ENCODE data around the gene LAMC3. TPM values are rescaled to one million over a fixed set of nuclear protein-coding genes. Genes with fewer than 3 reads are reported as not detected.

The LAMC3 gene
- total RNA-seq, 1 experiment from 2014 or later, result 4.6 TPM

DNA sequence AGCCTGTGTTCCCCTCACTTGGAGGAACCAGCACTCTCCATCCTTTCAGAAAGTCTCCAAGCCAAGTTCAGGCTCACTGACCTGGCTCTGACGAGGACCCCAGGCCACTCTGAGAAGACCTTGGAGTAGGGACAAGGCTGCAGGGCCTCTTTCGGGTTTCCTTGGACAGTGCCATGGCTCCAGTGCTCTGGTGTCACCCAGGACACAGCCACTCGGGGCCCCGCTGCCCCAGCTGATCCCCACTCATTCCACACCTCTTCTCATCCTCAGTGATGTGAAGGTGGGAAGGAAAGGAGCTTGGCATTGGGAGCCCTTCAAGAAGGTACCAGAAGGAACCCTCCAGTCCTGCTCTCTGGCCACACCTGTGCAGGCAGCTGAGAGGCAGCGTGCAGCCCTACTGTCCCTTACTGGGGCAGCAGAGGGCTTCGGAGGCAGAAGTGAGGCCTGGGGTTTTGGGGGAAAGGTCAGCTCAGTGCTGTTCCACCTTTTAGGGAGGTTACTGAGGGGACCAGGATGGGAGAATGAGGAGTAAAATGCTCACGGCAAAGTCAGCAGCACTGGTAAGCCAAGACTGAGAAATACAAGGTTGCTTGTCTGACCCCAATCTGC, 111.8 kb downstream of the LAMC3 start:
- Histone ChIP-seq H4K20me1 (ENCODE audit: low read length) (no peaks in the 10 kb centered on the region), H3K27ac (ENCODE audit: low read length) (no peak overlapping the region), H3K36me3 (ENCODE audit: low read depth, low read length) (no peaks in the 10 kb centered on the region), H3K4me1 (ENCODE audit: insufficient read depth, low read length) (no peaks in the 10 kb centered on the region), H3K9me3 (ENCODE audit: low read length) (no peaks in the 10 kb centered on the region), H3K4me2 (ENCODE audit: low read length) (no peak overlapping the region), H3F3A (ENCODE audit: low read length, unreplicated experiment) (no peaks in the 10 kb centered on the region), H2AFZ (ENCODE audit: low read length) (no peak overlapping the region), H3K9me2 (replicated peaks; ENCODE audit: low read length) (no peaks in the 10 kb centered on the region), H3K4me3 (ENCODE audit: low read length) (no peak overlapping the region), H3K9ac (ENCODE audit: low read length) (no peak overlapping the region), H3K79me2 (ENCODE audit: low read length) (peaks cover 4% of the 10 kb centered on the region), H3K27me3 (ENCODE audit: low read length) (no peaks in the 10 kb centered on the region)
- ATAC-seq (no peak), DNase-seq (no peak)
- intact Hi-C loops (cut with micrococcal nuclease), result loop anchor here (10.0 kb wide), 1 partner anchor 66 kb away; no protein-coding TSS in a partner anchor
- POLR2A ChIA-PET (ENCODE audit: unreplicated experiment), result no interaction called here
- BruUV-seq (replicated peaks), result no TSS peak
- CTCF ChIA-PET, result no interaction called here
- TF ChIP-seq, protein P1, sequence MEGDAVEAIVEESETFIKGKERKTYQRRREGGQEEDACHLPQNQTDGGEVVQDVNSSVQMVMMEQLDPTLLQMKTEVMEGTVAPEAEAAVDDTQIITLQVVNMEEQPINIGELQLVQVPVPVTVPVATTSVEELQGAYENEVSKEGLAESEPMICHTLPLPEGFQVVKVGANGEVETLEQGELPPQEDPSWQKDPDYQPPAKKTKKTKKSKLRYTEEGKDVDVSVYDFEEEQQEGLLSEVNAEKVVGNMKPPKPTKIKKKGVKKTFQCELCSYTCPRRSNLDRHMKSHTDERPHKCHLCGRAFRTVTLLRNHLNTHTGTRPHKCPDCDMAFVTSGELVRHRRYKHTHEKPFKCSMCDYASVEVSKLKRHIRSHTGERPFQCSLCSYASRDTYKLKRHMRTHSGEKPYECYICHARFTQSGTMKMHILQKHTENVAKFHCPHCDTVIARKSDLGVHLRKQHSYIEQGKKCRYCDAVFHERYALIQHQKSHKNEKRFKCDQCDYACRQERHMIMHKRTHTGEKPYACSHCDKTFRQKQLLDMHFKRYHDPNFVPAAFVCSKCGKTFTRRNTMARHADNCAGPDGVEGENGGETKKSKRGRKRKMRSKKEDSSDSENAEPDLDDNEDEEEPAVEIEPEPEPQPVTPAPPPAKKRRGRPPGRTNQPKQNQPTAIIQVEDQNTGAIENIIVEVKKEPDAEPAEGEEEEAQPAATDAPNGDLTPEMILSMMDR (conservative IDR thresholded peaks at IDR 0.05; ENCODE audit: low read depth, low read length), result no peak
- TF ChIP-seq EZH2phosphoT487 (IDR thresholded peaks at IDR 0.05; ENCODE audit: borderline replicate concordance, low read length) (no peak), EZH2 (IDR thresholded peaks at IDR 0.05; ENCODE audit: low read length, unreplicated experiment) (no peak)

DNA sequence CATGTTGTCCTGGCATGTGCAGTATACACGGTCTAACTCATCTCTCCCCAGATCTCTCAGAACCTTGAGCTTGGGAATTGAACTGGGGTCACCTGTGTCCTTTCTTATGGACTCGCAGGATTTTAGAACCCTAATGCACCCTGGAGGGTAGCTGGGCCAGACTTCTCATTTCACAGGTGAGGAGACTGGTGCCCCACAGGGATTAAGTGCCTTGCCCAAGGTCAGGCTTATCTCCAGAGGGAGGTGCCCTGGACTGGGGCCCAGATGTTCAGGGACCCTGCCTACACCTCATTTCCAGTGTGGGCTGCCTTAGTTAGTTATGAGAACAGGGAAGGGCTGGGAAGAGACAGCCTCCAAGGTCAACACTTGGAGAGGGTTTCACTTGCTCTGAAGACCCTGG, 112.4 kb downstream of the LAMC3 start:
- Histone ChIP-seq H3F3A (ENCODE audit: low read length, unreplicated experiment) (no peaks in the 10 kb centered on the region), H3K9ac (ENCODE audit: low read length) (no peak overlapping the region), H3K4me2 (ENCODE audit: low read length) (no peak overlapping the region), H3K27me3 (ENCODE audit: low read length) (no peaks in the 10 kb centered on the region), H3K9me3 (ENCODE audit: low read length) (no peaks in the 10 kb centered on the region), H3K9me2 (replicated peaks; ENCODE audit: low read length) (no peaks in the 10 kb centered on the region), H2AFZ (ENCODE audit: low read length) (no peak overlapping the region), H3K4me3 (ENCODE audit: low read length) (no peak overlapping the region), H4K20me1 (ENCODE audit: low read length) (no peaks in the 10 kb centered on the region), H3K27ac (ENCODE audit: low read length) (no peak overlapping the region), H3K79me2 (ENCODE audit: low read length) (peaks cover 10% of the 10 kb centered on the region), H3K4me1 (ENCODE audit: insufficient read depth, low read length) (peaks cover 2% of the 10 kb centered on the region), H3K36me3 (ENCODE audit: low read depth, low read length) (no peaks in the 10 kb centered on the region)
- no peak for DNase-seq
- CTCF ChIA-PET, result no interaction called here
- POLR2A ChIA-PET (ENCODE audit: unreplicated experiment), result no interaction called here
- intact Hi-C loops (cut with micrococcal nuclease), result loop anchor here (10.0 kb wide), 1 partner anchor 67 kb away; no protein-coding TSS in a partner anchor
- BruUV-seq (replicated peaks), result no TSS peak
- TF ChIP-seq EZH2phosphoT487 (IDR thresholded peaks at IDR 0.05; ENCODE audit: borderline replicate concordance, low read length), result no peak
- no peak for TF ChIP-seq EZH2 (IDR thresholded peaks at IDR 0.05; ENCODE audit: low read length, unreplicated experiment)
- TF ChIP-seq, protein P1 (conservative IDR thresholded peaks at IDR 0.05; ENCODE audit: low read depth, low read length), result no peak
- no peak for ATAC-seq

- Histone ChIP-seq H3K4me3 (ENCODE audit: low read length) (no peak overlapping the region), H4K20me1 (ENCODE audit: low read length) (no peaks in the 10 kb centered on the region), H3K4me2 (ENCODE audit: low read length) (no peak overlapping the region), H3K36me3 (ENCODE audit: low read depth, low read length) (no peaks in the 10 kb centered on the region), H3K27ac (ENCODE audit: low read length) (no peak overlapping the region), H3K79me2 (ENCODE audit: low read length) (peaks cover 18% of the 10 kb centered on the region), H3F3A (ENCODE audit: low read length, unreplicated experiment) (no peaks in the 10 kb centered on the region), H3K9me2 (replicated peaks; ENCODE audit: low read length) (no peaks in the 10 kb centered on the region), H3K27me3 (ENCODE audit: low read length) (no peaks in the 10 kb centered on the region), H3K9me3 (ENCODE audit: low read length) (no peaks in the 10 kb centered on the region), H3K4me1 (ENCODE audit: insufficient read depth, low read length) (peaks cover 7% of the 10 kb centered on the region), H3K9ac (ENCODE audit: low read length) (no peak overlapping the region), H2AFZ (ENCODE audit: low read length) (no peak overlapping the region)
- ATAC-seq (no peak), DNase-seq (no peak)
- TF ChIP-seq EZH2phosphoT487 (IDR thresholded peaks at IDR 0.05; ENCODE audit: borderline replicate concordance, low read length), result no peak
- no peak for TF ChIP-seq EZH2 (IDR thresholded peaks at IDR 0.05; ENCODE audit: low read length, unreplicated experiment)
- TF ChIP-seq, protein P1 (conservative IDR thresholded peaks at IDR 0.05; ENCODE audit: low read depth, low read length), result no peak
- intact Hi-C loops (cut with micrococcal nuclease), result loop anchor here (10.0 kb wide), 1 partner anchor 67 kb away; no protein-coding TSS in a partner anchor
- ChIA-PET POLR2A (ENCODE audit: unreplicated experiment) (no interaction called here), CTCF (no interaction called here)
- BruUV-seq (replicated peaks), result no TSS peak
Measured at GRCh38 chr9:131122158-131122557, 113.2 kb downstream of the LAMC3 start.
